Measurements from ENCODE around the gene PLA2G4A. TPM values are rescaled to one million over a fixed set of nuclear protein-coding genes. Genes with fewer than 3 reads are reported as not detected.

PLA2G4A gene
- polyA plus RNA-seq, 1 donor from 2014 or later: not detected

GRCh38 chr1:186993996-186994395 is 165.2 kb downstream of the PLA2G4A start:
- Histone ChIP-seq H3F3A (ENCODE audit: insufficient read depth, low read length, poor library complexity, severe bottlenecking) (no peaks in the 10 kb centered on the region), H3K79me2 (replicated peaks; ENCODE audit: insufficient read depth, low read length) (no peaks in the 10 kb centered on the region), H3K27ac (ENCODE audit: low read length) (no peak overlapping the region), H2AFZ (ENCODE audit: low read depth, low read length) (no peak overlapping the region), H3K27me3 (ENCODE audit: insufficient read depth, low read depth, low read length) (no peaks in the 10 kb centered on the region), H3K9me2 (ENCODE audit: insufficient read depth, low read length) (no peaks in the 10 kb centered on the region), H4K20me1 (ENCODE audit: insufficient read depth) (no peaks in the 10 kb centered on the region), H3K4me2 (ENCODE audit: low read length) (no peak overlapping the region), H3K4me3 (ENCODE audit: low read length) (no peak overlapping the region), H3K9ac (ENCODE audit: low read length) (no peak overlapping the region), H3K9me3 (ENCODE audit: low read length) (no peaks in the 10 kb centered on the region), H3K36me3 (ENCODE audit: insufficient read depth, low read length) (no peaks in the 10 kb centered on the region)
- TF ChIP-seq, protein P1, sequence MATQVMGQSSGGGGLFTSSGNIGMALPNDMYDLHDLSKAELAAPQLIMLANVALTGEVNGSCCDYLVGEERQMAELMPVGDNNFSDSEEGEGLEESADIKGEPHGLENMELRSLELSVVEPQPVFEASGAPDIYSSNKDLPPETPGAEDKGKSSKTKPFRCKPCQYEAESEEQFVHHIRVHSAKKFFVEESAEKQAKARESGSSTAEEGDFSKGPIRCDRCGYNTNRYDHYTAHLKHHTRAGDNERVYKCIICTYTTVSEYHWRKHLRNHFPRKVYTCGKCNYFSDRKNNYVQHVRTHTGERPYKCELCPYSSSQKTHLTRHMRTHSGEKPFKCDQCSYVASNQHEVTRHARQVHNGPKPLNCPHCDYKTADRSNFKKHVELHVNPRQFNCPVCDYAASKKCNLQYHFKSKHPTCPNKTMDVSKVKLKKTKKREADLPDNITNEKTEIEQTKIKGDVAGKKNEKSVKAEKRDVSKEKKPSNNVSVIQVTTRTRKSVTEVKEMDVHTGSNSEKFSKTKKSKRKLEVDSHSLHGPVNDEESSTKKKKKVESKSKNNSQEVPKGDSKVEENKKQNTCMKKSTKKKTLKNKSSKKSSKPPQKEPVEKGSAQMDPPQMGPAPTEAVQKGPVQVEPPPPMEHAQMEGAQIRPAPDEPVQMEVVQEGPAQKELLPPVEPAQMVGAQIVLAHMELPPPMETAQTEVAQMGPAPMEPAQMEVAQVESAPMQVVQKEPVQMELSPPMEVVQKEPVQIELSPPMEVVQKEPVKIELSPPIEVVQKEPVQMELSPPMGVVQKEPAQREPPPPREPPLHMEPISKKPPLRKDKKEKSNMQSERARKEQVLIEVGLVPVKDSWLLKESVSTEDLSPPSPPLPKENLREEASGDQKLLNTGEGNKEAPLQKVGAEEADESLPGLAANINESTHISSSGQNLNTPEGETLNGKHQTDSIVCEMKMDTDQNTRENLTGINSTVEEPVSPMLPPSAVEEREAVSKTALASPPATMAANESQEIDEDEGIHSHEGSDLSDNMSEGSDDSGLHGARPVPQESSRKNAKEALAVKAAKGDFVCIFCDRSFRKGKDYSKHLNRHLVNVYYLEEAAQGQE (IDR thresholded peaks at IDR 0.05; ENCODE audit: borderline replicate concordance): no peak
- TF ChIP-seq POLR2AphosphoS5 (IDR thresholded peaks at IDR 0.05) (no peak), TAF1 (IDR thresholded peaks at IDR 0.05; ENCODE audit: low read depth) (no peak), MXI1 (conservative IDR thresholded peaks at IDR 0.05; ENCODE audit: poor library complexity, severe bottlenecking) (no peak), EZH2 (IDR thresholded peaks at IDR 0.05; ENCODE audit: borderline replicate concordance, insufficient read depth, low read length, poor library complexity, severe bottlenecking) (no peak), CTCF (IDR thresholded peaks at IDR 0.05; ENCODE audit: poor library complexity, severe bottlenecking) (no peak), EP300 (conservative IDR thresholded peaks at IDR 0.05; ENCODE audit: poor library complexity, severe bottlenecking) (no peak), RAD21 (conservative IDR thresholded peaks at IDR 0.05) (no peak), SMC3 (conservative IDR thresholded peaks at IDR 0.05; ENCODE audit: poor library complexity) (no peak)

GRCh38 chr1:186994897-186995296 is 166.1 kb downstream of the PLA2G4A start:
- no peaks in the 10 kb centered on the region for H3K27me3 ChIP-seq (ENCODE audit: insufficient read depth, low read depth, low read length)
- no peaks in the 10 kb centered on the region for H3F3A ChIP-seq (ENCODE audit: insufficient read depth, low read length, poor library complexity, severe bottlenecking)
- H2AFZ ChIP-seq (ENCODE audit: low read depth, low read length): no peak overlapping the region
- no peak overlapping the region for H3K4me2 ChIP-seq (ENCODE audit: low read length)
- TF ChIP-seq TAF1 (IDR thresholded peaks at IDR 0.05; ENCODE audit: low read depth) (no peak), RAD21 (conservative IDR thresholded peaks at IDR 0.05) (no peak), CTCF (IDR thresholded peaks at IDR 0.05; ENCODE audit: poor library complexity, severe bottlenecking) (no peak), EZH2 (IDR thresholded peaks at IDR 0.05; ENCODE audit: borderline replicate concordance, insufficient read depth, low read length, poor library complexity, severe bottlenecking) (no peak), EP300 (conservative IDR thresholded peaks at IDR 0.05; ENCODE audit: poor library complexity, severe bottlenecking) (no peak), MXI1 (conservative IDR thresholded peaks at IDR 0.05; ENCODE audit: poor library complexity, severe bottlenecking) (no peak), POLR2AphosphoS5 (IDR thresholded peaks at IDR 0.05) (no peak)
- TF ChIP-seq, protein P1 (IDR thresholded peaks at IDR 0.05; ENCODE audit: borderline replicate concordance): no peak
- H3K36me3 ChIP-seq (ENCODE audit: insufficient read depth, low read length): no peaks in the 10 kb centered on the region
- H3K27ac ChIP-seq (ENCODE audit: low read length): no peak overlapping the region
- no peaks in the 10 kb centered on the region for H3K9me2 ChIP-seq (ENCODE audit: insufficient read depth, low read length)
- H3K4me3 ChIP-seq (ENCODE audit: low read length): no peak overlapping the region
- H4K20me1 ChIP-seq (ENCODE audit: insufficient read depth): no peaks in the 10 kb centered on the region
- no peaks in the 10 kb centered on the region for H3K9me3 ChIP-seq (ENCODE audit: low read length)
- no peak overlapping the region for H3K9ac ChIP-seq (ENCODE audit: low read length)
- H3K79me2 ChIP-seq (replicated peaks; ENCODE audit: insufficient read depth, low read length): no peaks in the 10 kb centered on the region

Data from neural cell (in vitro differentiated cells).